ENCODE measurements around the gene HDLBP. TPM values are rescaled to one million over a fixed set of nuclear protein-coding genes. Genes with fewer than 3 reads are reported as not detected.

The HDLBP gene
- total RNA-seq, 1 donor from 2014 or later: 490 TPM

DNA sequence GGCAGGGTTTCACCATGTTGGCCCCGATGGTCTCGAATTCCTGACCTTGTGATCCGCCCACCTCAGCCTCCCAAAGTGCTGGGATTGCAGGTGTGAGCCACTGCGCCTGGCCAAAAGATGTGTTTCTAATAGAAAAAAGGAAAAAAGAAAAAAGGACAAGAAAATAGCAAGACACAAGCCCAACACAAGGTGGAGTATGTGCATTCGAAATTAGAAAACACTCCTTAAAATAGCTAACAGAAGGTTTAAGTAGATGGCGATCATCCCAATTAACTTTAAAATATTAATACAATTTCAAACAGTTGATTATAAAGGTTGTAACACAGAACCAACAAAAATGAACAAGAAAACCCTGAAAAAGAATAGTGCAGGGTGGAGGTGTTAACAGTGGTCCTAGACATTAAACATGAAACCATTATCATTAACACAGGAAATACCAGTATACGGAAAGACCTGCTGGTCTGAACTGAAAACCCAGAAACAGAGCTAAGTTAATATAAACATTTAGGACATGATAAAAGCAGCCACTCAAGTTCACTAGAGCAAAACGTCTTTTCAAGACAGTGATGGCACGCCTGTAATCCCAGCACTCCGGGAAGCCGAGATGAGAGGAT lies 57.9 kb downstream of the HDLBP start:
- DNase-seq (ENCODE audit: low spot score) (peak; percentile 28), ATAC-seq (no peak)

DNA sequence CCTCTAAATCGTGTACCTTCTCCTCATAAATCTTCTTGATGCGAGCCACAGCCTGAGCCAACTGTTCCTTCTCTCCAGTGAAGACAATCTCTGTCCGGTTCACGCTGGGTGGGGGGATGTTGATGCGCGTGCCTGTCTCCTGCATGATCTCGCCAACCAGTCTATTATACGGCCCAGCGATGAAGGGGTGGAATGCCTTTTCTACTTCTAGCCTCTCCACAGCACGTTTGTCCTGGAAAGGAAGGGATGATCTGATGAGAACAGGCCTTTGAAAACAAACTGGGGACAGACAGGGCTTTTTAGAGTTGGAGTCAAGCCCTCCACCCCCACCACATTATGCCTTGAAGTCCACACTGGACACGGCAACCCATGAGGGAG lies 59.3 kb downstream of the HDLBP start:
- DNase-seq (ENCODE audit: low spot score) (peak; percentile 44), ATAC-seq (no peak)

DNA sequence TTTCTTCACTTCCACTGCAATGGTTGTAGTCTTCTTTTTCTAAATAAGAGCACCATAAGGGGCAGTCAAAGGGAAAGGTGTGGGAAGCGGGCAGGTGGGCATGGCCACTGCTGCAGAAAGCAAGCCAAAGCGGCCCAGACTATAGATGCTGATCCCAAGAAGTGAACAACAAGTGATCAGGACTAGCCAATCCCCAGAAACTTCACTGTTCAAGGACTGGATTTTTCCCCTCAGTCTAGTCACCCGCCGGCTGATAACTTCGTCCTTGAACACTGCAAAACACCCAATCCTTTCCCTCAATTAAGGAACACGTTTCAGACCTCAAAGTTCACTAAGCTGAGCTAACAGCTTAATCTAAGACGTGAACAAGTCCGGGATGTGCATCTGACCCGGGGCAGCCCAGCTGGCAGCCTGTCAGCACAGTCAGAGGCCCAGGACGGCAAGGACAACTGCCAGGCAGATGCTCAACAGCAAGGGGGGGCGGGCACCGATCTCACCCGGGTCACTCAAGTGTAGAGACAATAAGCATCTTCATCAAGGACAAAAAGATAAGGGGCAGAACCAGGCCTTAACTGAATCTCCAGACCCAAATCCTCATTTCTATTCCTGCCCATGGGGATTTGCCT lies 59.8 kb downstream of the HDLBP start:
- ATAC-seq (peak; percentile 68), DNase-seq (ENCODE audit: low spot score) (peak; percentile 82)

DNA sequence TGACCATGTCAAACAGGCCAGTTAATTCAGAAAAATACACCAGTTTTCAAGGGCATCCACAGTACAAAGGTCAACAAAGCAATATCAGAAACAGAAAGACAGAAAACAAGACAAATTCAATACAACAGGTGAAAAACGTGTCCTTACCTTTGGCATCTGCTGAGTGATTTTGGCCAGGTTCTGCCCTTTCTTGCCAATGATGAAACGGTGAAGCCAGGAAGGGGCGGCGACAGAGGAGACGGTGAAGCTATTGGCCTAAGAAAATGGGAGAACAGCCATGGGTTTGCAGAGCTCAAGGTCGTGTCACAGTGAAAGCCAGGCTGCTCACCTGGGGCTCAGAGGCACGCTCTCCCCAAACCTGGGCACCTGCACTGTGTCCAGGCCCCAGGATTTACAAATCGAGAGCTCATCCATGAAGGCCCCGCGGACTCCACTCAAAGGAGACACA lies 60.5 kb downstream of the HDLBP start:
- DNase-seq (ENCODE audit: low spot score): peak; percentile 93

DNA sequence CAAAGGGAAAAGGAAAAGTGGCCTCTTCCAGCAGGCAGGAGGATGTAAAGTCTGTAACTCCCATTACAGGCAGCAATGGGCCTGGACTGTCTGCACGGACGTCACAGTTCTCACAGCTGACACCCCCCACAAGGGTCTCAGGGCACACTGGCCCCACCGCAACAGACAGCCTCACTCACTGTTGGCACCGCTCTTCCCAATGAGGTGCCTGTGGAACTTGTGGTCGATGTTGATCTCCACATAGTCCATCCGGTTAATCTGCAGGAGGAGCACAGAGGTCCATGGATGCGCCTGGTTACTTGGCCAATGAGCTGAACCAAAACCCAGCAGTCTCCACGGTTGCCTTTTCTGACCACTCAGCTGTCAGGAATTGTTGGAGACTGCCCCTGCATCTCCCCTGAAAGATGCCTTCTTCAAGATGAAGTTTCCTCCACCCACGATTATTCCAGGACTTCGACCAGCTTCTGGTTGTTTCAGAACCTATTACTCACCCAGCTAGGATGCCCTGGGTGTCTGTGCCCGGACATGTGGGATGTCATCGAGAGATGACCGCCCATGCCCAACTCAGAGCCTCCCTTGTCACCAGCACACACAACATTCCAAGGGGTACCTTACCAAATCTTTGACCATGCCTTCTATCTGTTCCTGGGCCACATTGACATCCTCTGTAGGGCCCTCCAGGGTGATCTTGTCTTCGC lies 62.5 kb downstream of the HDLBP start:
- no peak for DNase-seq (ENCODE audit: low spot score)
- ATAC-seq: no peak

More for the DNA sequence above, 60.5 kb downstream of the HDLBP start:
- peak; percentile 90 for ATAC-seq

DNA sequence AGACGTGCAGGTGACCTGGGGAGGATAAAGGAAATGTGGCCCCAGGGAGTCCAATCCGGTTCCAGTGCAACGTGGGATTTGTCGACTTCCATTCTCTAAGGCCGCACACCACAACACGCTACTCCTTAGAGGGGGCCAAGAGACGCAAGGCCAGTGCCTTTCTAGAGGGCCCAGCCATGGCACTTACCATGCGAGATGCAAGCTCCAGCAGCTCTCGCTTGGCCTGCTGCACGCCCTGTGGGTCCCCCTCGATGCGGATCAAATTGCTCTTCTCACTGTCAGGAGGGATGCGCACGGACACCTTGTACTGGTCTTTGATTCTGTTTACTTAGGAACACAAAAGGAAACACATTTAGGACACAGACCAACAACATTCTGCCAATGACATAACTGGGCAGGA lies 65.8 kb downstream of the HDLBP start:
- peak; percentile 10 for ATAC-seq
- DNase-seq (ENCODE audit: low spot score): no peak

DNA sequence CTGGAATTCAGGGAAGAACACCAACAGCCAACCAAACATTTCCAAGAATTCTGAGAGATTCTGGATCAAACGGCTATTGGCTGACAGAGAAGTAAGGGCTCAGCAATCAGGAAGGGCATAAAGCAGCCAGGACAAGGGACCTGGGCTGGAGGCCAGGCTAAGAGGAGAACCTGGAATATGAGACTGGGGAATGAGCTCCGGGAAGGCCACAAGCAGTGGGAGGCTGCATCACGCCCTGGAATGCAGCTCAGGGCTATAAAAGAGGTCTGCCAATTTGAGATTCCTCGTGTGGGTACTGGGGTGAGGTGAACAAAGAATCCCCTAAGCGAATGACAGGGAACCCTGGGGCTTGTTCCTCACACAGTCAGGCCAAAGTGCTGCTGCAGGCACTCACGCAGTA lies 66.6 kb downstream of the HDLBP start:
- DNase-seq (ENCODE audit: low spot score) (no peak), ATAC-seq (no peak)

DNA sequence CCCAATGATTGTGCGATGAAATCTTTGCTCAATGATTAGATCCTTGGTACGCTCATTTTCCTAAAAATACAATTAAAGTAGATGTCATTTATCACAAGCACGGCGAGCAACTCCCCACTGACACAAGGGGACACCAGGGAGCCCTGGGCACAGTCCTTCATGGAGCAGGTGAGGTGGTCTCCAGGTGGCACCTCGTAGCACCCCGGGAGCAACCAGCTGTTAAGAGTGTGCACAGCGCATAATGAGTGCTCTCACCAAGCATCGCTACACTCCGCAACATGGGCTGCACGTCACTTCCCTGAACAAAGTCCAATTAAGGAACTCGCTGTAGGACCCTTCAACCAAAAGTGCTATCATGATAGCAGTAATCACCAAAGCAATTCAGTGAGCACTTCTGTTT lies 67.2 kb downstream of the HDLBP start:
- no peak for ATAC-seq
- no peak for DNase-seq (ENCODE audit: low spot score)

DNA sequence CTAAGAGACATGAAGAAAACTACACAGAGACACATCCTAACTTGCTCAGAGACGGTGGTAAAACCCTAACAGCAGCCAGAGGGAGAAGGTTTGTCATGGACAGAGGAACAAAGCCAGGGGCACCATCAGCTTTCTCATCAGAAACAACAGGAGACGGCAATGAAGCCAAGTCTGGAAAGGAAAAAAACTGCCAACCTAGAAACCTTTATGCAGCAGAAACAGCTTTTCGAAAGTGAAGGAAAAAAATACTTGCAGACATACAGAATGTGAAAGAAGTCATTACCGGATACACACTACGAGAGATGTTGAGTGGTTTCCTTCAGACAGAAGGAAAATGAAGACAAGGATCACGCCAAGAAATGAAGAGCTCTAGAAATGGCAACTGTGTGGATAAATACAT lies 71.1 kb downstream of the HDLBP start:
- no peak for DNase-seq (ENCODE audit: low spot score)
- ATAC-seq: no peak

DNA sequence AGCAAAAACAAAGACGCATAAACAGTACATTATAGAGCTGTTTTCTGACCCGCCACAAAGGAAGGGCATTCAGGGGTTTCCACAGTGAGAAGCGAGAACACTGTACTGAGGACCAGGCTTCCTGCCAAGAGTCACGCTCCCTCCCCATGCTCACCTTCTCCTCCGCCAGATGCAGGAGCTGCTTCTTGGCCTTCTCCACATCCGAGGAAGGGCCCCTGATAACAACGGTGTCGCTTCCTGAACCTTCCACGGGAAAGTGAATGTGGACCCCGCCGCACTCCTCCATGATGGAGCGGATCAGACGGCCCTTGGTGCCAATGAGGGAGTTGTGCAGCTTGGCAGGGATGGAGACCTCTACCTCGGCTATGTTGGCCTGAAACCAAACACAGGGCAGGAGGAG lies 73.2 kb downstream of the HDLBP start:
- ATAC-seq (peak; percentile 27), DNase-seq (ENCODE audit: low spot score) (no peak)

DNA sequence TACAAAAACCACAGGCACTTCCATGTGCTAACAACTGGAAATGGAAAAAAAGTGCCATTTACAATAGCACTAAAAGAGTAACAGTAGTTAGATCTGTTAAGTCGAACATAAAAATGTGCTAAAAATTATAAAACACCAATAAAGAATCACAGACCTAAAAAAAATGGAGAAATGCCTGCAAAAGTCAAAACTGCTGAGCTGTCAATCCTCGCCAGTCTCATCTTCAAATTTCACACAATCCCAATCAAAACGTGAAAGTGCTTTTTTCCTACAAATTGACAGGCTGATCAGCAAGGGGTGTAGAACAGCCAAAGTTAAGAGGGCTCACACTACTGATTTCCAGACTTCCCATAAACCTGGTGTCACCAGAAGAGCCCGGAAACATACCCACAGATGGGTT lies 73.8 kb downstream of the HDLBP start:
- ATAC-seq (no peak), DNase-seq (ENCODE audit: low spot score) (no peak)

DNA sequence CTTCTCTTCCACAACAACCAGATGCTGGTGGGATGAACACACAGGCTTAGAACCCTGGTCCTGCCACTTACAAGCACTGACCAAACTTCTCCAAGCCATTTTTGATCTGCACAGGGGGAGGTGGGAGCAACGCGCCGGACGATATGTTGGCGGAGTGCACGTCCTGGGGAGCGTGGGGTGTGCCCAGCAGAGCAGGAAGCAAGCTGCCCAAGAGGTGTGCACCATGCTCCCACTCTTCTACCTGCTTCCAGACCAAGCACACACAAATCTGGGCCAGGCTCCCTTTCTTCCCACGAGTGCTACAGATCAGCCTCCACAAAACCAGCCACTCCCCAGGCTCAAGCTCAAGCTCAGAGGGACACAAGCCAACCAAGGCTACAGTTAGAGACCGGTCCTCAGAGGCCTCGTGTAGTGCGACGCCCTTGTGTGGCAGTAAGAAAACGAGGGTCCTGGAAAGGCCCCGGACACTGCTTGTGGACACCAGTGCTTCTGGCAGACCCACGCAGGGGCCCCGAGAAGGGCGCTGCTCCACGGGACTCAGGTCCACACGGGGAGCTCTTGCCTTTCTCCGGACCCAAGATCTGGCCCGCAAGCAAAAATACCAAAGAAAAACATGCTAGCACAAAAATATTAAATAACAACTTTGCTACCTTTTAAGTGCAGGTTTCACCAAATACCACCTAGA lies 75.0 kb downstream of the HDLBP start:
- no peak for DNase-seq (ENCODE audit: low spot score)
- no peak for ATAC-seq

DNA sequence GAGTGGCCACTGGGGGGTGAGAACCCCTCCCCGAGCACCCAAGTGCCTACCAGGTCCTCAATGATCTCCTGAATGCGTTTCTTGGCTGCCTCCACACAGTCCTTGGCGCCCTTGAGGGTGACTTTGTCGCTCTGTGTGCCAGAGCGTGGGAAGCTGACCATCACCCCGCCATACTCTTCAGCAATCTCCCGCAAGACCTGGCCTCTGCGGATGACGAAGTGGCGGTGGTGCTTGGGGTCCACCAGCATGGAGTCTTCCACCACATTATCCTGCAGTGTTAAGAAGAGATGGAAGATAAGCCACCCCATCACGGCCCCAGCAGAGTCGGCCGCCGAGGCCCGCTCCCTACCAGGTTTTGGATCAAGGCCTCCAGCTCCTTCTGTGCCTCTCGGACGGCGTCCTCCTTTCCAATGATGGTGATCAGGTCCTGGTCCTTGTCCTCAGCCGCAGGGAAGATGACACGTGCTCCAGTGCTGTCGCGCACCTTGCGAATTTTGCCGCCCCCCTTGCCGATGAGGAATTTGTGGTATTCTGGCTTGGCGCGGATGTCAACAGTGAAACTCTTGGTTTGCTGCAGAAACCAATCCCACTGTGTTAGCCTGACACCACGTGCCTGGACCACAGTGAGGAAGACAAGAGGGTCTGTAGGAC lies 75.8 kb downstream of the HDLBP start:
- ATAC-seq: no peak
- no peak for DNase-seq (ENCODE audit: low spot score)

DNA sequence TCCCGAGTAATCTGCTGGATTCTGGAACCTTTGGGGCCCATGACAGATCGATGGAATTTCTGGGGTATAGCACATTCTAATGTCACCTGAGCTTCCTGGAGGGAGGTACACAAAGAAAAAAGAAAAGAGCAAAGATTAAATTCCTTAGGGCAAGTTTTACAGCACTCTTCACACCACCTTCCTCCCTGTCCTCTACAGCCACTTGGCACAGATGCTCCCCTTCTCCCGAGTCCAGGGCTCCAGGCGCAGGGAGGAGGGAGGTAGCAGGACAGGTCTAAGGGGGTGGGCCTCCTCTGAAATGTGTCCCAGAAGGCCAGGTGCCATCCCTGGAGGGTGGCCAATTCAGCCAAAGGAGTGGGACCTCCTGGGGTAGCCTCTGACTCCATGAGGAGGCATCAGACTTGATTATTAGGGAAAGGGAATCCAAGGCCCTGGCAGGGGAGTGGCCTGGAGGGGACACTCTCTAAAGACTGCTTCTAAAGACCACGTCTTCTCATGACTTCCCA lies 76.7 kb downstream of the HDLBP start:
- DNase-seq (ENCODE audit: low spot score) (no peak), ATAC-seq (no peak)

DNA sequence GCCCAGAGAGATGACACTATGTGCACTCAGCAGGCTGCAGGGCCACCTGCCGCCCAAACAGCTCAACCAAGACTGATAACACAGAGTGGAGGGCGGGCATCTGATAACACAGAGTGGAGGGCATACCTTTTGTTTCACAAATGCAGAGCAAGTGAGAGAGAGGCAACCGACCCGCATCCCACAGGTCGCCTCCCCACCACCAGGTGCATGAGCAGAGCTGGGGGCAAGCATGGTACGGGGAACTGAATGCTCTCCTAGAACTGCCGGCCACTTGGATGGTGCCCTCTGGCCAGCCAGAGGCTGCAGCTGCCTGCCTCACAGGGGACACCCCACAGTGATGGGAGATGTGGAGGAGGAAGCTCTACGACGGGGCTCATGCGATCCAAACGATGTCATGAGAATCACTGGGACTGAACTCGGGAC lies 77.5 kb downstream of the HDLBP start:
- DNase-seq (ENCODE audit: low spot score): no peak
- ATAC-seq: no peak

DNA sequence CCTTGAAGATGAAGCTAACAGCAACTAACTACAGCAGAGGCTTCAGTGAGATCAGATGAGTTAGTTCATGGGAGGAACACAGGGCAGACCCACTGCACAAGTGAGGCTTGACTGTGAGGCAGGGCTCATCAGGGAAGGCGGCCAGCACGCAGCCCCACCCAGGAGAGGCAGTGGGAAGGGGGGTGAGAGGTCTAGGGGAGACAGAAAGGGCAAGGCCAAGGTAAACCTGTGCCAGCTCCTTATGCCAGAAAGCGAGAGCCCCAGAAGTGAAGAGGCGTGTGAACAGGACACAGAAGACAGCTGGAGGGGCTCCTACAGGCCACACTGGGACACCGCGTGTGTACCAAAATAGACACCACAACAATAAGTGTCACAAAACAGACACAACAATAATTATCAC lies 78.4 kb downstream of the HDLBP start:
- no peak for DNase-seq (ENCODE audit: low spot score)
- no peak for ATAC-seq

DNA sequence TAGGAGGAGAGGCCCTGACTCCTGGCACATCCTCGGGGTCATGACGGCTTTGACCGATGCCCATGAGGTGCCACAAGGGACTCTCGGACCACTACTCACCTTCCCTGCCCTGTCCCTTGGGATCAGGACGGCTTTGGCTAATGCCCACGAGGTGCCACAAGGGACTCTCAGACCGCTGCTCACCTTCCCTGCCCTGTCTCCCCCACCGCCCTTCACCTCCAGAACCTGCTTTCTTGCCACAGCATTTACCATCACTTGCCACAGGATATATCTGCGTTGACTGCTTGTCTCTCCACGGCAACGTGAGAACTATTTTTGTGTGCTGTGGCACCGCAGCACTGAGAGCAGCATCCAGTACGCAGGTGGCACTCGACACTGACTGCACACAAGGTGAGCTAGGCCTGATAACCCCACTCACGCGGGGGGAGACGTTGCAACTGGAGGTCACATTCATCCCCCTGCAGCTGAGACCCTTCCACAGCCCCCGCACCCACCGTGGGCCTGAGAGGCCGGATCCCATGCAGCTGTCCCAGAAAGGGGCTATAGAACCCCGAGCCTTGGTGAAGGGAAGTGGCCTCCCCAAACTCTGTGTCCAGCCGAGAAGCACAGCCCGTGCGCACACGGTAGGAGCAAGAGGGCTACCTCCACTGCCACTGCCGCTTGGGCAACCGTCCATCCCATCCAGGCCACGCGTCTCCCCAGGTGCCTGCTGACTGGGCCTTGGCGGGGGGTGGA lies 79.4 kb downstream of the HDLBP start:
- ATAC-seq: no peak
- DNase-seq (ENCODE audit: low spot score): no peak

DNA sequence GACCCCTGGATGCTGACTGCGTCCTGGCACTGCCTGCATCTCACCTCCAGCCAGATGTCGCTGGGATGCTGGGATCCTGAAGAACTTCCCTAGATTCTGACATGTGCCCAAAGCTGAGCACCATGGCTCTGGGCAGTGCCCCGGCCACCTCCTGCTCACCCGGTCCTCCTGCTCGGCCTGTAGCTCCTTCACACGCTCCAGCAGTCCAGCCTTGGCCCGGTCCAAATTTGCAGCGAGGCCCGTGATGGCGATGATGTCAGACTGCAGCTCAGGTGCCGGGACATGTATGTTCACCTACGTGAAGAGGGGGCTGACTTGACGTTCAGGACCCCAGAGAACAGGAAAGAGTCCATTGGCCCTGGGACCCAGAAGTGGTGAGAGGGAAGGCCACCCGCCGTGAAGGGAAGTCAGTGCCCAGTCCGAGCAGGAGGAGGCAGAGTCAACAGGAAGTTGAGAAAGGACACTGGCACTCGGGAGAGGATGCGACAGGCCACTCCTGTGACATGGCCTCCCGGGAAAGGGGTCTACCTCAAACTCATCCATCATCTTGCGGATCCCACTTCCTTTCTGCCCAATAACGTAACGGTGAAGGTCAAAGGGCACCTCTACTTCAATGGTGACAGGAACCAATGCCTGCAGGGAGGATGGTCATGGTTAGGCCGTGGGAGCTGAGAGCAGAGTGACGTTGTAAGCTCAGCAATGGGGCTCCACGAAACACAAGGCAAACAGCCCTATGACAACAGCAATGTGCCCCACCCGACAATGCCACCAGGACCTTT lies 80.3 kb downstream of the HDLBP start:
- DNase-seq (ENCODE audit: low spot score) (no peak), ATAC-seq (peak; percentile 7)

DNA sequence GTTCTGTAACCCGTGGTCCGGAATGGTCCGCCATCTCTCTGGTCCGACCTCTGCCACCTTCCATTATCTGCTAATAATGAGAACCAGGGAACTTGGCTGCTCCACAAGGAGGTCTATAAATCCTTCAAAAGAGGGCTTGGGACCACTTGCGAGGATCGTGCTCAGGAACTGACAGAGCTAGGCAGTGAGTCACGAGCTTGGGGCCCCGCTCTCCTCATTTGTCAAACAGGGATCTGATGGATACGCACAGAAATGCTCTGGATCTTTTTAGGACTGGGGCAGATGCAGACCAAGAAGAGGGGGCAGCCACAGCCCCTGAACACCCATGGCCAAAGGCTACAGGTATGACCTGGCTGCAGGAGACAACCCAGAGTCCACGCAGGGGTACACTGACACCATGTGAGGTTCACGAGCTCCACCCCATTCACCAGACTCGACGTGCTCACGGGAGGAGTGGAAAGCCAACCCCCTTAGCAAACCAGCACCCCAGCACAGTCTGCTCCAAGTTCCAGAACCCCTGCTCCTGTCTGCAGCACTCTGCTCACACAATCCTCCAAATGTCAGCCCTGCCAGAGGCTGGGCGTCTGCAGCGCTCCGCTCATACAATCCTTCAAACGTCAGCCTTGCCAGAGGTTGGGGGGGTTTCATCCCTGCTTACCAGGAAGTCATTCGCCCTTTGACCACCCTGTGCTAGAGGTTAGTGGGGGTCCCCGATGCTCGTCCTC lies 81.2 kb downstream of the HDLBP start:
- no peak for DNase-seq (ENCODE audit: low spot score)
- ATAC-seq: no peak
